SK-N-SH (cell line): Measurements from ENCODE around the gene SCYL1. TPM values are rescaled to one million over a fixed set of nuclear protein-coding genes. Genes with fewer than 3 reads are reported as not detected.

Experiments used
- CTCF ChIA-PET: fragments of 300-600, 350-600 bp; formaldehyde crosslinking; extraction: SDS; loops from one replicate; lab custom pipeline; 2021; lab: Yijun Ruan, JAX
- POLR2A ChIA-PET: fragments of 350-600 bp; sonication (Branson Sonifier 250); formaldehyde crosslinking; extraction: SDS; loops from one replicate; lab custom pipeline; 2020; ENCODE audit warnings: antibody characterized with exemption, inconsistent platforms; lab: Yijun Ruan, JAX
- DNase-seq: peaks from one replicate; pipeline ENCODE4 v3.0.0; 2012
- H2AFZ ChIP-seq: fragments of 200-600 bp; sonication (generic); 2 replicates; pipeline ENCODE4 v1.8.1; 2016; ENCODE audit warnings: antibody characterized with exemption, mild to moderate bottlenecking, low read depth
- H3F3A ChIP-seq: fragments of 200-600 bp; sonication (generic); replicated peaks from 2 replicates; pipeline ENCODE3; 2016; ENCODE audit warnings: antibody characterized with exemption, mild to moderate bottlenecking; ENCODE audit not compliant: insufficient read depth
- H3K27ac ChIP-seq, 2 experiments: fragments of 200-500 bp in 1 of 2; fragments of 200-600 bp in 1 of 2; sonication (Bioruptor generic) in 1 of 2; sonication (generic), shearing (Covaris generic) in 1 of 2; 2 replicates each; pipeline versions ENCODE4 v1.5.1 to v1.6.1; 2014 to 2016; ENCODE audit warnings: low read depth in 2 of 2, inconsistent platforms in 1 of 2, low read length in 1 of 2, mild to moderate bottlenecking in 1 of 2, mixed read lengths in 1 of 2
- H3K27me3 ChIP-seq: fragments of 200-600 bp; sonication (generic), shearing (Covaris generic); 2 replicates; pipeline ENCODE4 v1.6.1; 2016; ENCODE audit warnings: mixed run types; ENCODE audit not compliant: insufficient read depth
- H3K36me3 ChIP-seq, 2 experiments: fragments of 200-500 bp in 1 of 2; fragments of 200-600 bp in 1 of 2; sonication (Bioruptor generic) in 1 of 2; sonication (generic) in 1 of 2; replicated peaks in 1 of 2; 2 replicates each; pipeline versions ENCODE3 to v1.5.1; 2014 to 2016; ENCODE audit warnings: low read length in 1 of 2, mild to moderate bottlenecking in 1 of 2; ENCODE audit not compliant: insufficient read depth in 2 of 2, control insufficient read depth in 1 of 2
- H3K4me1 ChIP-seq, 2 experiments: fragments of 200-500 bp in 1 of 2; fragments of 200-600 bp in 1 of 2; sonication (Bioruptor generic) in 1 of 2; sonication (generic), shearing (Covaris generic) in 1 of 2; 2 replicates each; pipeline versions ENCODE4 v1.5.1 to v1.6.1; 2014 to 2016; ENCODE audit warnings: low read depth in 1 of 2, low read length in 1 of 2, mixed run types in 1 of 2; ENCODE audit not compliant: insufficient read depth in 2 of 2, control insufficient read depth in 1 of 2
- H3K4me2 ChIP-seq: fragments of 200-600 bp; sonication (generic), shearing (Covaris generic); 2 replicates; pipeline ENCODE4 v1.6.1; 2017; ENCODE audit warnings: mixed run types
- H3K4me3 ChIP-seq, 2 experiments: fragments of 200-500 bp in 1 of 2; fragments of 200-600 bp in 1 of 2; sonication (Bioruptor generic) in 1 of 2; sonication (generic), shearing (Covaris generic) in 1 of 2; 2 replicates each; pipeline versions ENCODE4 v1.5.1 to v1.8.1; 2014 to 2016; ENCODE audit warnings: low read depth in 2 of 2, inconsistent platforms in 1 of 2, low read length in 1 of 2, mild to moderate bottlenecking in 1 of 2, mixed read lengths in 1 of 2, moderate library complexity in 1 of 2
- H3K79me2 ChIP-seq: fragments of 200-600 bp; sonication (generic); 2 replicates; pipeline ENCODE4 v1.8.1; 2017; ENCODE audit warnings: mild to moderate bottlenecking; ENCODE audit not compliant: insufficient read depth
- H3K9ac ChIP-seq: fragments of 200-600 bp; sonication (generic); 2 replicates; pipeline ENCODE4 v1.6.1; 2017; ENCODE audit warnings: mixed run types
- H3K9me2 ChIP-seq: fragments of 200-600 bp; sonication (generic); 2 replicates; pipeline ENCODE4 v1.6.1; 2017; ENCODE audit warnings: mixed run types
- H3K9me3 ChIP-seq: fragments of 200-600 bp; sonication (generic); 2 replicates; pipeline ENCODE4 v1.6.1; 2017; ENCODE audit warnings: mixed run types, mild to moderate bottlenecking, moderate library complexity
- H4K20me1 ChIP-seq: fragments of 200-600 bp; sonication (generic); 2 replicates; pipeline ENCODE4 v1.6.1; 2017; ENCODE audit warnings: mild to moderate bottlenecking, mixed run types; ENCODE audit not compliant: insufficient read depth
- CHD2 ChIP-seq: fragments of 150-350 bp; IDR thresholded peaks from 2 replicates; pipeline ENCODE4 v1.6.1; 2018; ENCODE audit warnings: low read length; ENCODE audit not compliant: partially characterized antibody
- EP300 ChIP-seq, 2 experiments: IDR thresholded peaks; 2 replicates each; pipeline versions ENCODE4 v1.4.0 to v1.6.1; 2012; ENCODE audit warnings: borderline replicate concordance in 1 of 2, low read depth in 1 of 2, low read length in 1 of 2
- EZH2phosphoT487 ChIP-seq: fragments of 200-600 bp; sonication (generic); IDR thresholded peaks from 2 replicates; pipeline ENCODE4 v1.6.1; 2017; ENCODE audit warnings: low read depth, mixed run types, mild to moderate bottlenecking, antibody characterized with exemption, moderate library complexity, borderline replicate concordance
- FOXM1 ChIP-seq: IDR thresholded peaks from 2 replicates; pipeline ENCODE4 v1.4.0; 2012; ENCODE audit warnings: low read depth, mild to moderate bottlenecking
- GABPA ChIP-seq: IDR thresholded peaks from 2 replicates; pipeline ENCODE4 v1.4.0; 2012; ENCODE audit warnings: low read depth, mild to moderate bottlenecking
- JUND ChIP-seq: IDR thresholded peaks from 2 replicates; pipeline ENCODE4 v1.4.0; 2012
- MEF2A ChIP-seq: IDR thresholded peaks from 2 replicates; pipeline ENCODE4 v1.4.0; 2012; ENCODE audit warnings: low read depth, borderline replicate concordance
- POLR2AphosphoS5 ChIP-seq: IDR thresholded peaks from 2 replicates; pipeline ENCODE4 v1.6.1; 2012; ENCODE audit warnings: low read depth, low read length
- RCOR1 ChIP-seq: fragments of 150-350 bp; IDR thresholded peaks from 2 replicates; pipeline ENCODE4 v1.6.1; 2017; ENCODE audit warnings: antibody characterized with exemption, low read length
- REST ChIP-seq: IDR thresholded peaks from 2 replicates; pipeline ENCODE4 v1.6.1; 2012; ENCODE audit warnings: mild to moderate bottlenecking, low read depth, low read length, moderate library complexity
- SIN3A ChIP-seq: IDR thresholded peaks from 2 replicates; pipeline ENCODE4 v1.6.1; 2012; ENCODE audit warnings: low read depth, mild to moderate bottlenecking, low read length, moderate library complexity, borderline replicate concordance
- TAF1 ChIP-seq: IDR thresholded peaks from 2 replicates; pipeline ENCODE4 v1.6.1; 2012; ENCODE audit warnings: low read depth, mild to moderate bottlenecking, low read length, moderate library complexity, borderline replicate concordance
- TCF12 ChIP-seq: IDR thresholded peaks from 2 replicates; pipeline ENCODE4 v1.4.0; 2012
- TEAD4 ChIP-seq: IDR thresholded peaks from 2 replicates; pipeline ENCODE4 v1.4.0; 2012; ENCODE audit warnings: mild to moderate bottlenecking, borderline replicate concordance; ENCODE audit not compliant: insufficient read depth
- USF1 ChIP-seq: IDR thresholded peaks from 2 replicates; pipeline ENCODE4 v1.4.0; 2012; ENCODE audit warnings: low read depth, borderline replicate concordance
- whole genome bisulfite sequencing: methylation state at CpG from one replicate; pipeline ENCODE4 v1.1.6; 2017; ENCODE audit warnings: low lambda C conversion rate; 5-methylcytosine and 5-hydroxymethylcytosine counted together
- polyA plus RNA-seq, 3 experiments: library from polyadenylated mRNA; depleted of rRNA; stranded (reverse); fragments of >200 nt; gene quantifications; 2 replicates each; pipeline ENCODE4 v1.2.3, GENCODE V29; 2012

SCYL1 gene
- polyA plus RNA-seq, 1 of the 3 experiments (the other 2 are of a cell fraction) = 79.9 TPM

- H4K20me1 ChIP-seq = peaks cover 72% of the 10 kb centered on the region
- no peaks in the 10 kb centered on the region for H3K9me2 ChIP-seq
- H3K9ac ChIP-seq = peak overlapping the region; percentile 100
- 0% methylated on average over 2 of the region's 2 CpGs for WGBS
- ChIA-PET POLR2A (interaction anchor here (1.0 to 26.8 kb wide), 5 partner anchors 13 to 239 kb away, joined by 3 to 1027 read pairs (median 283); partner anchors contain the start of genes NEAT1 and POLA2), CTCF (interaction anchor here (0.7 to 5.8 kb wide), 5 partner anchors 8 to 29 kb away, joined by 4 to 59 read pairs (median 8); no protein-coding TSS in a partner anchor)
- no peaks in the 10 kb centered on the region for H3K27me3 ChIP-seq
- no peak for DNase-seq
- peak overlapping the region; percentile 87 for H3K4me2 ChIP-seq
- H3F3A ChIP-seq = peaks cover 82% of the 10 kb centered on the region
- H2AFZ ChIP-seq = no peak overlapping the region
- H3K4me1 ChIP-seq = peaks cover 7 to 18% of the 10 kb centered on the region in 2 experiments; a peak in 2 of 4 replicates
- TF ChIP-seq USF1 (no peak), SIN3A (0 out of 2 replicates have a peak, but pooled peaks have one; percentile 11), FOXM1 (no peak), JUND (no peak; the same call in 1 of the 2 replicates), TEAD4 (no peak), TAF1 (0 out of 2 replicates have a peak, but pooled peaks have one; percentile 42), RCOR1 (no peak)
- H3K36me3 ChIP-seq = peaks cover 60 to 71% of the 10 kb centered on the region in 2 experiments
- no peaks in the 10 kb centered on the region for H3K9me3 ChIP-seq
- peak overlapping the region; percentile 84 to 87 for H3K4me3 ChIP-seq
- H3K27ac ChIP-seq = peak overlapping the region; percentile 99 to 100
- H3K79me2 ChIP-seq = peaks cover 95% of the 10 kb centered on the region
Measured at GRCh38 chr11:65501186-65501471, 23.8 kb upstream of the SCYL1 start.

GRCh38 chr11:65501472-65502273 lies 23.2 kb upstream of the SCYL1 start:
- Histone ChIP-seq H3K9me2 (no peaks in the 10 kb centered on the region), H3K36me3 (peaks cover 66 to 76% of the 10 kb centered on the region in 2 experiments), H3F3A (peaks cover 82% of the 10 kb centered on the region), H3K27ac (peak overlapping the region; percentile 99 to 100), H3K4me1 (peaks cover 4 to 19% of the 10 kb centered on the region in 2 experiments; a peak in 2 of 4 replicates), H3K79me2 (peaks cover 95% of the 10 kb centered on the region), H3K9ac (peak overlapping the region; percentile 100), H3K9me3 (no peaks in the 10 kb centered on the region), H3K4me2 (peak overlapping the region; percentile 87), H2AFZ (no peak overlapping the region), H3K27me3 (no peaks in the 10 kb centered on the region), H3K4me3 (peak overlapping the region; percentile 84 to 87), H4K20me1 (peaks cover 77% of the 10 kb centered on the region)
- POLR2A ChIA-PET = interaction anchor here (0.6 to 26.8 kb wide), 9 partner anchors 14 to 240 kb away, joined by 3 to 1027 read pairs (median 3); partner anchors contain the start of genes DPF2, NEAT1, PCNX3 and POLA2
- DNase-seq = no peak
- CTCF ChIA-PET = interaction anchor here (0.7 to 5.8 kb wide), 15 partner anchors 7 to 187 kb away, joined by 3 to 59 read pairs (median 5); partner anchors contain the start of gene DPF2
- 0 out of 2 replicates have a peak, but pooled peaks have one; percentile 27 for TF ChIP-seq MEF2A
- peak; percentile 72 for TF ChIP-seq POLR2AphosphoS5
- peak; percentile 23 for TF ChIP-seq REST
- 0 out of 2 replicates have a peak, but pooled peaks have one; percentile 8 for TF ChIP-seq GABPA
- TF ChIP-seq CHD2 = no peak
- TF ChIP-seq EP300 (IDR thresholded peaks at IDR 0.05; ENCODE audit: borderline replicate concordance in 1 of 2, low read depth in 1 of 2, low read length in 1 of 2) = no peak
- peak; percentile 5; the same call in 1 of the 2 replicates for TF ChIP-seq TAF1
- TF ChIP-seq JUND = peak; percentile 20
- no peak for TF ChIP-seq TCF12
- TF ChIP-seq EZH2phosphoT487 = no peak
- TF ChIP-seq SIN3A = peak; percentile 46; the same call in 1 of the 2 replicates
- WGBS = 1% methylated on average over 3 of the region's 3 CpGs
